ENCODE data around the gene UGT1A9. TPM values are rescaled to one million over a fixed set of nuclear protein-coding genes. Genes with fewer than 3 reads are reported as not detected.

The UGT1A9 gene
- total and polyA plus RNA-seq, 2 experiments from 2014 or later: 9.6 to 12.6 TPM

GRCh38 chr2:233760043-233760442 lies 88.3 kb downstream of the UGT1A9 start, which contains the start of gene UGT1A1:
Gene UGT1A1, plus strand, starts transcription at chr2:233760270. Its CDS starts 18 bp downstream, at chr2:233760288.
- no peaks in the 10 kb centered on the region for H3K9me2 ChIP-seq (replicated peaks; ENCODE audit: insufficient read depth)
- TF ChIP-seq CTCF (IDR thresholded peaks at IDR 0.05; ENCODE audit: poor library complexity): no peak
- TF ChIP-seq EZH2 (IDR thresholded peaks at IDR 0.05; ENCODE audit: borderline replicate concordance): no peak
- no peak for TF ChIP-seq EZH2phosphoT487 (IDR thresholded peaks at IDR 0.05; ENCODE audit: low read depth, severe bottlenecking, unreplicated experiment)
- no peaks in the 10 kb centered on the region for H3K79me2 ChIP-seq
- no peaks in the 10 kb centered on the region for H3K36me3 ChIP-seq (replicated peaks; ENCODE audit: insufficient read depth, low read depth)
- H3K27me3 ChIP-seq: no peaks in the 10 kb centered on the region
- peak within 1 kb of the TSS; percentile 49 for H3K27ac ChIP-seq
- H3K9me3 ChIP-seq (ENCODE audit: low read depth): no peaks in the 10 kb centered on the region
- no peak within 1 kb of the TSS for H2AFZ ChIP-seq
- no peak within 1 kb of the TSS for H3K4me2 ChIP-seq
- H4K20me1 ChIP-seq (ENCODE audit: insufficient read depth, poor library complexity, severe bottlenecking): no peaks in the 10 kb centered on the region
- peak; percentile 24 for DNase-seq (ENCODE audit: low spot score)
- H3K4me1 ChIP-seq (ENCODE audit: insufficient read depth): peaks cover 11% of the 10 kb centered on the region
- no peak within 1 kb of the TSS for H3K4me3 ChIP-seq
- WGBS (ENCODE audit: low lambda C conversion rate, missing lambda C conversion rate): 85% methylated on average over 6 of the region's 6 CpGs

- 78% methylated on average over 4 of the region's 4 CpGs for WGBS (ENCODE audit: low lambda C conversion rate, missing lambda C conversion rate)
- H4K20me1 ChIP-seq (ENCODE audit: insufficient read depth, poor library complexity, severe bottlenecking): no peaks in the 10 kb centered on the region
- H3K9me3 ChIP-seq (ENCODE audit: low read depth): no peaks in the 10 kb centered on the region
- H3K36me3 ChIP-seq (replicated peaks; ENCODE audit: insufficient read depth, low read depth): no peaks in the 10 kb centered on the region
- DNase-seq (ENCODE audit: low spot score): no peak
- no peaks in the 10 kb centered on the region for H3K79me2 ChIP-seq
- no peaks in the 10 kb centered on the region for H3K27me3 ChIP-seq
- TF ChIP-seq EZH2 (IDR thresholded peaks at IDR 0.05; ENCODE audit: borderline replicate concordance): no peak
- no peak for TF ChIP-seq CTCF (IDR thresholded peaks at IDR 0.05; ENCODE audit: poor library complexity)
- TF ChIP-seq EZH2phosphoT487 (IDR thresholded peaks at IDR 0.05; ENCODE audit: low read depth, severe bottlenecking, unreplicated experiment): no peak
- H3K27ac ChIP-seq: no peak overlapping the region
- H2AFZ ChIP-seq: no peak overlapping the region
- no peak overlapping the region for H3K4me3 ChIP-seq
- H3K4me1 ChIP-seq (ENCODE audit: insufficient read depth): peaks cover 5% of the 10 kb centered on the region
- H3K9me2 ChIP-seq (replicated peaks; ENCODE audit: insufficient read depth): no peaks in the 10 kb centered on the region
- H3K4me2 ChIP-seq: no peak overlapping the region
Measured at GRCh38 chr2:233761040-233761769, 89.5 kb downstream of the UGT1A9 start.

GRCh38 chr2:233764264-233764663 lies 92.6 kb downstream of the UGT1A9 start:
- TF ChIP-seq CTCF (IDR thresholded peaks at IDR 0.05; ENCODE audit: poor library complexity) (no peak), EZH2 (IDR thresholded peaks at IDR 0.05; ENCODE audit: borderline replicate concordance) (no peak), EZH2phosphoT487 (IDR thresholded peaks at IDR 0.05; ENCODE audit: low read depth, severe bottlenecking, unreplicated experiment) (no peak)
- H3K27ac ChIP-seq: peak overlapping the region; percentile 71
- WGBS (ENCODE audit: low lambda C conversion rate, missing lambda C conversion rate): 66% methylated on average over 7 of the region's 7 CpGs

More at GRCh38 chr2:233764264-233764663, 92.6 kb downstream of the UGT1A9 start:
- no peaks in the 10 kb centered on the region for H3K9me2 ChIP-seq (replicated peaks; ENCODE audit: insufficient read depth)
- H3K36me3 ChIP-seq (replicated peaks; ENCODE audit: insufficient read depth, low read depth): no peaks in the 10 kb centered on the region
- DNase-seq (ENCODE audit: low spot score): peak; percentile 38
- H3K4me3 ChIP-seq: no peak overlapping the region
- H3K79me2 ChIP-seq: no peaks in the 10 kb centered on the region
- no peaks in the 10 kb centered on the region for H3K9me3 ChIP-seq (ENCODE audit: low read depth)
- no peak overlapping the region for H2AFZ ChIP-seq
- no peaks in the 10 kb centered on the region for H3K27me3 ChIP-seq
- H3K4me2 ChIP-seq: no peak overlapping the region
- H3K4me1 ChIP-seq (ENCODE audit: insufficient read depth): no peaks in the 10 kb centered on the region
- no peaks in the 10 kb centered on the region for H4K20me1 ChIP-seq (ENCODE audit: insufficient read depth, poor library complexity, severe bottlenecking)

Data from hepatocyte (in vitro differentiated cells).